Forelimb muscle (tissue), 1 donor: ENCODE data around the gene ETFA. TPM values are rescaled to one million over a fixed set of nuclear protein-coding genes. Genes with fewer than 3 reads are reported as not detected.

Experiments
- DNase-seq: peaks from one replicate; pipeline ENCODE4 v3.0.0-alpha.2; 2013; ENCODE audit warnings: low read depth
- polyA plus RNA-seq: library from polyadenylated mRNA; unstranded; fragments of 120-200 nt; gene quantifications from one replicate; pipeline ENCODE4 v1.2.1, GENCODE V29; 2013; ENCODE audit not compliant: insufficient read length

ETFA gene
- polyA plus RNA-seq, 1 donor: 113 TPM

DNA sequence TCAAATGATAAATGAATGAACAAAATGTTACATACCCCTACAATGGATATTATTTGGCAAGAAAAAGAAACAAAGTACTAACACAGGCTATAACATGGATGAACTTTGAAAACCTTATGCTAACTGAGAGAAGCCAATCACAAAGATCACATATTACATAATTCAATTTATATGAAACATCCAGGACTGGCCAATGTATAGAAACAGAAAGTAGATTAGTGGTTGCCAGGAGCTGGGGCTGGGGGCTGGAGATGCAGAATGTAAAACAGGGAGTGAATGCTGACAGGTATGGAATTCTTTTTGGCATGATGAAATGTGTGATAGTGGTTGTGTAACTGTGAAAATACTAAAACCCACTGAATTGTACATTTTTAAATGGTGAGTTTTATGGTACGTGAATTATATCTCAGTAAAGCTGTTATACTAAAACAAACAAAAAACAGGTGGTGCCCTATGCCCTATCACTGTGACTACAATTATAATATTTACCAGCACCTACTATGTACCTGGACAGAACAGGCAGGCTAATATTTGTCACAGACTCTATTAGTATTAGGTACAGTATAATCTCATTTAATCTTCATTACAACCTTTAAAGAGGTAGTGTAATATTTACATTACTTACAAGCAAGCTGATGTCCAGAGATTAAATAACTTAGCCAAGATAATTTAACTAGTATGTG is 90.0 kb downstream of the ETFA start:
- no peak for DNase-seq

DNA sequence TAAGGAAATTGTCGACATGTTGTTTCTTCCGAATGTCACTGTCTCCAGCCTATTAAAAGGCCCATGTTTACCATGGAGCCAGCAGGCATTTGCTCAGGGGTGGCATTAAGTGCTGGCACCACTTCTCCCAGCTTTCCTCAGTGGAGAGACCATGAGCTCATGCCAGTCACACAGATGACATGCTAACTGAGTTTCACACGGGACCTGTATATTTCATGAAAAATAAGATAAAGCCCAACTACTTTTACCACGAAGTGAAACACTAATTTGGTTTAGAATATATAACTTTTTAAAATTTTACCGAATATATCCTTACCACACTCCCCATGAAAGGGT is 93.4 kb downstream of the ETFA start:
- no peak for DNase-seq

DNA sequence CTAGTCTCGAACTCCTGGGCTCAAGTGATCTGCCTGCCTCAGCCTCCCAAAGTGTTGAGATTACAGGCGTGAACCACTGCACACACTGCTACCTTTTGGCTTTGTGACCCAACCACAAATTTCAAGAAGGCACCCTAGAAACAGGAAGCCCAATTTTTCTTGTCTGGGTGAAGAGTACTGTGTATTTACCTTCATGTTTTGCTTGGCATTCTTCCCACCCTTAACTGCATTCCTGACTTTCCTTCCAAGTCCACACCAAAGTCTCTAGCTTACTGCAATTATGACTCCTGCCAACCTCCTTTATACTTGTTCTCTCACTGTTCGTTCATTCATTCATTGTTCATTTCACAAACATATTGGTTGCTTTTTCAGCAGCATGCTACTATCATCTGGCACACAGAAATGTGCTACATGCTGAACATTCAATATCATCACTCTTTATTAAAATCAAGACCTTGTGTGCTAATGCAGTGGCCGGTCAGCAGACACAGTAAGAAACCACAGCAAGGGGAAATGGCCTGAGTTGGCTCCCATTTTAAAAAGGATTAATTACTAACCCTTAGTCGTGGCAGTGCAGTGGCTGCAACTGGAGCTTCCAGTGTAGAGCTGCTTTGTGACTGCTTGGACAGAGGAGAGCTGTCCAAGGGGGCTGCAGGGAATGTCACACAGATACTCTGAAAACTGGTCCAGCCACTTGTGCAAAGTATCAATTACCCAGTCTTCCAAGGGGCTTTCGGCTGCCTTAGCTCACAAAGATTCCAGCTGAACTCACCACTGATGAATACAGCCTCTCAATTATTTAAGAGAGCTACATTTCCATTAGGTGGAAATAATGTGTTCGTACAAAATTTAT is 94.0 kb downstream of the ETFA start:
- DNase-seq: no peak

DNA sequence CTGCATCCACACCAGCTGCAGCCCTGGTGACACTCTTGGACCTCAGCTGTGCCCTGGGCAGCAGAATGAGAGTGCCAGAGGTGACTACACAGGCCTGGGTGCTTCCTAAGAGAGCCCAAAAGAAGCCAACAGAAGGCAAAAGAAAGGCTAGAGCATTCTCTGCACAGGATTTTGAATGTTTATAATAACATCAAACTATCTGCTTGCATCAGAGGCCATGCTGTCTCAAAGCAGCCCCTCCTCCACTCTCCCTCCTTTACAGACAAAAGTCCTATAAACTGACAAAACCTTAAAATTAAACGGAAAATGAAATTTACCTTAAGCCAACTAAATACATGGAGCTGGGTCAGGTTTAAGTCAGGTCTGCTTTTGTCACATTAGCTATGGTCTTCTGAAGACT is 95.6 kb downstream of the ETFA start:
- no peak for DNase-seq

DNA sequence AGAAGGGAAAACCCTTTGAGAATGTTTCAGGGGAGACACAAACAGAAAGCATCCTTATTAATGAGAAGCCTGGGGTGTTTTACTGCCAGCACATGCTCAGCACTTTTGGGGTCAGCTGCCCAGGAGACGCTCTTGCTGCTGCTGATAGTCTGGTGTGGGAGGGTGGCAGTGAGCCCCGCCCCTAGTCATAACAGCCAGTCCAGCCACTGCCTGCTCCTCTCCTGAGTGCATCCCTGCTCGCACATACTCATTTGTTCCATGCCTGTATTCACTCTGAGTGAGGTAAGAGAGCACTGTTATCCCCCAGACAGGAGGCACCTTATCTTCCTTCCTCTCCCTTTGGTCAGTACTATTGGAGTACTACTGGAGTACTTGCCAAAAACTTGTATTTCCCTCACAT is 101.3 kb downstream of the ETFA start:
- no peak for DNase-seq

DNA sequence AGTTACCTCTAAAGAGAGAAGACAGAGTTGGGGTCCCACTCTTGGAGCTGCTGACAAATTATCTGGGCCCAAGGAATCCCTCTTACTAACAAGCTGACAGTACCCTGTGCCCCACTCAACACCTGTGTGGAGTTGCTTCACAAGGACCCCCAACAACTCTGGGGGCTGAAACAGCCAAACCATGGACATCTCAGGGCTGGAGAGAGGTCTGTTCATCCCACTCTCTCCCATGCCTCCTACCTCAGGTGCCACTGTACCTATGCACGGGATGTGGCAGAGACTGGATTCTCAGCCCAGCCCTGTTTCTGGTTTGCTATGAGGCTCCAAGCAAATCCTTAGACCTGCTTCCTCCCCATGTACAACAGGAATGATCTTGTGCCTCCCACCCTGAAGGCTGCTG is 101.7 kb downstream of the ETFA start:
- DNase-seq: no peak

DNA sequence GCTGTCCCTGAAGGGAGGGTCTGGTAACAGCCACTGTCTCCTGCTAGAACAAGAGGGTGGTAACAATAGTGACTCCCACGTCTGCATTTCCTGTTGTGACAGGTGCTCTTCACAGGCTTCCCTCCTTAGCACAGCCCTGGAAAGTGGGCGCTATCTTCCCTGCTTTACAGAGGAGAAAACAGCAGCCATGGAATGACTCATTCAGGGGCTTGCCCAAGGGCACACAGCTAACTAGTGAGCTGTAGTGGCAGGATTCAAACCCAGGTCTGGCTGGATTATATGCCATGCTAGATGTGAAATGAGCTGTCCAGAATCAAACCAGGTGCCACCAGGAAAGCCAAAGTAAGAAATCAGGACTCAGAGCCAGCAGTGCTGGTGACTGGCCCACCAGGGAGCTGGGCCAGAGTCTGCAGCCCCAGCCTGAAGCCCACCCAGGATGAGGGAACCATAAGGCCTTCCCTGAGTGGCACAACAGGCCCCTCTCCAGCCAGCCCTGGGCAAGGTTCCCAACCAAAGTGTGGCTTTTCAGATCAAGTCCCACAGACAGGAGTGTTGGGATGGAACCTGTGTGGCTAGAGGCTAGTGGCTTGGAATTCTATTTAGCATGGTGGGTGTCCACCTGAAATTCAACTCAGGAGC is 102.4 kb downstream of the ETFA start:
- DNase-seq: no peak

DNA sequence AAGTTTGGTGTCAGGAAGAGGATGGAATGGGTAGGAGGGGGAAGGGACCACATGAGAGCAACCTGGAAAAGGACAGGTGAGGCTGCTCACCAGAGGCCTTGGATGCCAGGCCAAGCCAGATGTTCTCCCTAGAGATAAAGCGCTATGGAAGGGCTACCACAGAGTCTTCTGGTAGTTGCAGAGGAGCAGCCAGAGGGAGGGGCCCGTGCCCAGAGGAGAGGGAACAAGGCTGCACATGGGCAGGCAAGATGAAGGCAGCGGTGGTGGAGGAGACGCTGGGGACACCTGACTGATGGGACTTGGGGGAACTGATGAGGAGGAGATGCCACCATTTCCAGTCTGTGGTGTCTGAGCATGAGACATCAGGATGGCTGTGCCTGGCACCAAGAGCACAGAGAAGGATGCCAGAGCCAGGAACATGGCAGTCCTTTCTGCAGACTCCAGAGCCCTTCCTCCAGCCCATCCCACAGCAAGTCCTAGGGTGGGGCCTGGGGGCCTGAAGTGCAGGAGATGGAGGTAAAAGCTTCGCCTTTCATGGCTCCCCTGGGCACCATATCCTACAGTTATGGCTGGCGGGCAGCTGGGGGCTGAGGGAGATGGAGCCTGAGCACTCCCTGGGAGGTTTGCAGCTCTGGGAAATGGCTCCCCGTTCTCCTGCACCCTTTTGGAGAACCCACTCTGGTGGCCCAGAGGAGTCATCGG is 103.0 kb downstream of the ETFA start:
- no peak for DNase-seq

DNA sequence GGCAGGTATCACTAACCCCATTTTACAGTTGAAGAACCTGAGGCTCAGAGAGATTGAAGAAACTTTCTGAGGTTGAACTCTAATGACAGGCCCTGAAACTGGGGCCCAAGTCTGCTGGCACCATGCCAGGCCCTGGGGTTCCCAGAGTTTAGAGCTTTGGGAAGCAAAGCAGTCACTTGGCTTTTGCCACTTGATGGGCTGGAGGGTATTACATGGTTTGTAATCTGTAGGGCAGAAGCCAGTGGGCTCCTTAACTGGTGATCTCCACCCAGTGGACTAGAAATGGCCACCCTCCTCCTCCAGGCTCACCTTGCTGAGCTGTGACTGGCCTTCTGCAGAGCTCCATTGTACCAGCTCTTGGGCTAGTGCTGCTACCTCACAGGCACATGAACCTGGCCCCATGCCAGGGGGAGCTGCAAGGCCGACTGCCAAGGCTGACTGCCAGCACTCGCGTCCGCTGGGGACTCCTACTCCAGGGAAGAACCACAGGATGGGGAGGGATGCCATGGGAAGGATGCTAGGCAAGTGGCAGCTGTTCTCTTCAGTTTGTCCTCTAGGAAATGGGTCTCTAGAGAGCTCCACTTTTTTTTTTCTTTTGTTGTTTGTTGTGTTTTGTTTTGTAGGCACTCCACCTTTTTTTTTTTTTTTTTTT is 104.8 kb downstream of the ETFA start:
- DNase-seq: no peak

DNA sequence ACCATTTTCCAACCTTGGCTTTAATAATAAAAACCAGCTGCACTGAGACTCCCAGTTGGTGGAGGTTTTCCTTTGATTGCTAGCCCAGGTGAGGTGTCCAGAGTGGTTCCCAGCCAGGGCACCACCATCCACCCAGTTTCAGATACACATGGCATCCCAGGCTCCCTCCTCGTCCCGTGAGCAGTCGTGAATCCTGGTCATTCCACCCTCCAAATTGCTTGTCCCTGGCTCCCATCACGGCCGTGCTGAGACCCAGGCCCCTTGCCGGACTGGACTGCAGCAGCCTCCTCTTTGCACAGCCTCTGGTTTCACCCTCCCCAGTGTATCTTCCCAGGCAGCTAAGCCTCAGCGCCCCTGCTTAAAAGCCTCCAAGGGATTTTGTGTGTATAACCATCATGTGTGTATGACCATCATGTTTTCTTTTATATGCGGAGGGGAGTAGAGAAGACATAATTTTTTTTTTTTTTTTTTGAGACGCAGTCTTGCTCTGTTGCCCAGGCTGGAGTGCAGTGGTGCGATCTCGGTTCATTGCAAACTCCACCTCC is 106.3 kb downstream of the ETFA start:
- no peak for DNase-seq

DNA sequence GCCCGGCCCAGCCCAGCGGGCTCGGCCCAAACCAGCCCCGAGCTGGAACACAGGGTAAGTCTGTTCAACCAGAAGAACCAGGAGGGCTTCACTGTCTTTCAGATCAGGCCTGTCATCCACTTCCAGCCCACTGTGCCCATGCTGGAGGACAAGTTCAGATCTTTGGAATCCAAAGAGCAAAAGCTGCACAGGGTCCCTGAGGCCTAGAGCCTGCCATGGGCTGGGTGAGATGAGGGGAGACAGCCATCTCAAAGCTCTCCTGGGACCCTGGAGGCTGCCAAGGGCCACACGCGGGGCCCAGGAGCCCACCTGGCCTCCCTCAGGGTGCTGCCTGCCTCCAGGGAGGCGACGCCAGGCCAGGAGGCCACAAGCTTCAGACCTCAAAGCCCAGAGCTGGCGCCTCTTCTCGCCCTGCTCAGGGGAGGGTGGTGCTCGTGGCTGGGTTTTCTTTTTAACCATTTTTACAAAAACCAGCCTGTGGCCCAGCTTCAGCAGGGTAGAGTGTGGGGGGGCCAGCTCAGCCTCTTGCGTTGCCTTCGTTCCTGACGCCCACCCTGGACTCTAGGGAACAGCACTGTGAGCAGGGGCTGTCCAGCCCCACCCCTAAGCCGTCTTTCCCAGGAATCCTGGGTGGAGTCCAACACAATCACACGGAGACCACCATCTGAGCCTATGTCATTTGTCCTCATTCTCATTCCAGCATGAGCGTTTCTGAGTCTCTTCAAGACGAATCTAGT is 107.0 kb downstream of the ETFA start:
- no peak for DNase-seq

DNA sequence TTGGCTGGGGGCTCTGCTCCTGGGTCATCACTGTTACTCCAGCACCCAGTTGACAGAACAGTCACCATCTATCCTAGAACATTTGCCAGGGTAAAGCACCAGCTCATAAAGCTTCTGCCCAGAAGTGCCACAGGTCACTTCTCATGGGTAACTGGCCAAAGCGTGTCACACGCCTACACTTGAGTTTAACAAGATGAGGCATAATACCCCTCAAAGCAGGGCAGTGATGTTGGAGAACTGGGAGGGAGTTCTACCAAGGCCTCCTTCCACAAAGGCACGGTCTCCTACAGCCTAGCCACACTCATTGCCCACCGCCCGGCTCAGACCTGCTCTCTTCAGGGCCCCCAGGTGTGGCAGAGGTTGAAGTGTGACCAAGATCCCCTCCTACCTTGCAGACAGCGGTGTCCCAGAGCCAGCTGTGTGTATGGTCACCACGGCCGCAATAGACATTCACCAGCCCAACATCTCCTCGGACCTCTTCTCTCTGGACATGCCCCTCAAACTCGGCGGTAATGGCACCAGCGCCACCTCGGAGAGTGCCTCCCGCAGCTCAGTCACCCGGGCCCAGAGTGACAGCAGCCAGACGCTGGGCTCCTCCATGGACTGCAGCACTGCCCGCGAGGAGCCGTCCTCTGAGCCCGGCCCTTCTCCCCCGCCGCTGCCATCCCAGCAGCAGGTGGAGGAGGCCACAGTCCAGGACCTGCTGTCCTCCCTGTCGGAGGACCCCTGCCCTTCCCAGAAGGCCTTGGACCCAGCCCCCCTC is 107.7 kb downstream of the ETFA start:
- DNase-seq: no peak

DNA sequence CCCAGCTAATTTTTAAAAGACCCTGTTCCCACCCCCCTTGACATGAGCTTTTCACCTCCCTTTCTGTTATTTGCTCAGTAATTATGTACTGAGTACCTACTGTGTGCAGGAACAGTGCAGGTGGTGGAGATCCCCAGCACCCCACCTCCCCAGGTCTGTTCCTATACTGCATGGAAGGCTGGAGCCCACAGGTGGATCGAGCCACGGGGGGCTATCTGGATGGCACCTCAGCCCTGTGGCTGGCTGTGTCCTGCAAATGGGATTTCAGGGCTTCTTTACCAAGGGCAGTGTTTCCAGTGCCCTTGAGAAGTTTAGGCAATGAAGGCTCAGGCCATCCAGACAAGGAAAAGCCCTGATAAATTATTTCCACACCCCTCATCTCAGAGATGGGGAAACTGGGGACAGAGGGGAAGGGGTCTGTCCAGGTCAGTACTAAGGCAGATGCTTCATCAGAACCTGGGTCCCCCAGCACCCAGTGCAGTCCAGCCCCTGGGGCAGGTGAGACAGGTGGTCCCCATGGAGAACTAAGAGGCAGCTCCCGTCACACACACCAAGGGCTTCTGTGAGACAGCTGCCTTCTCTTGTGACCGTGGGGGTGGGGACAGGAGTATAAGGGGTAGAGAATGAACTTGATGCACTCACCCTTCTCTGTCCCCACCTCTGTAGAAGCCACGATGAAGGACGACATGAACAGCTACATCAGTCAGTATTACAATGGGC is 109.6 kb downstream of the ETFA start:
- DNase-seq: no peak

DNA sequence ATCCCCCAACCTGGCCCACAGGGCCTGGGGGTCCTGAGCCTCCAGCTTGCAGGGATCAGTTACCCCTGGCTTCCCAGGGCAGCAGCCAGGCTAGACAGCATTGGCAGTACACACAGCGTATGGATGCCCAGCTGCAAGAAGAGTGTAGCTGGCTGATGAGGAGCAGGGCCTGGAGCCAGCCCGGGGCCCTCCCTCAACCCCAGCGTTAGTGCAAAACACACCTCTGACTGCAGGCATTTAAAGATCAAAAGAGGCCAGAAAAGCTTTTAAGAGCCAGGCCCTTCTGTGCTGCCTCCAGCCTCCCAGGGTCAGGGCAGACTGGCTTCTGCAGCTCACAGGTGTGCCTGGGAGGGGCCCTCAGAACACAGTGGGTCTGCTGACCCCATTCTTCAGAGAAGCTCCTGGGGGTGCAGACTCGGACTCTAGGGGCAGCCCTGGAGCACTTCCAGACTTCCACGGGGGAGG is 110.6 kb downstream of the ETFA start:
- DNase-seq: no peak

DNA sequence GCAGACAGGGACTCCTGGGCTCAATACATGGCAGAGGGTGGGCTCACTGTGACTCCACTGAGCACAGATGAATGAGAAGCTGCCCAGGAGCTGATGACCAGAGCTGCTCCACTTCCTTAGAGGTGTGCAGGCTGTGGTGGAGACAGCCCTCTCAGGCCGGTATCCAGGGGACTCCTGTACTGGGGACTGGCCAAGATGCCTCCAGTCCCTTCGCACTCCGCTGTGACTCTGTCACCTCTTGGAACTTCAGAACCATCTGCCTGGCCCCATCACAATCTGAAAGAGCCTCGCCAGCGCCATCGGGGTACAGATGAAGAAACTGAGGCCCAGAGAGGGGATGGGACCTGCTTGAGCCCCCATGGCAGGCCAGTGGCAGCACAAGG is 111.2 kb downstream of the ETFA start:
- DNase-seq: no peak

DNA sequence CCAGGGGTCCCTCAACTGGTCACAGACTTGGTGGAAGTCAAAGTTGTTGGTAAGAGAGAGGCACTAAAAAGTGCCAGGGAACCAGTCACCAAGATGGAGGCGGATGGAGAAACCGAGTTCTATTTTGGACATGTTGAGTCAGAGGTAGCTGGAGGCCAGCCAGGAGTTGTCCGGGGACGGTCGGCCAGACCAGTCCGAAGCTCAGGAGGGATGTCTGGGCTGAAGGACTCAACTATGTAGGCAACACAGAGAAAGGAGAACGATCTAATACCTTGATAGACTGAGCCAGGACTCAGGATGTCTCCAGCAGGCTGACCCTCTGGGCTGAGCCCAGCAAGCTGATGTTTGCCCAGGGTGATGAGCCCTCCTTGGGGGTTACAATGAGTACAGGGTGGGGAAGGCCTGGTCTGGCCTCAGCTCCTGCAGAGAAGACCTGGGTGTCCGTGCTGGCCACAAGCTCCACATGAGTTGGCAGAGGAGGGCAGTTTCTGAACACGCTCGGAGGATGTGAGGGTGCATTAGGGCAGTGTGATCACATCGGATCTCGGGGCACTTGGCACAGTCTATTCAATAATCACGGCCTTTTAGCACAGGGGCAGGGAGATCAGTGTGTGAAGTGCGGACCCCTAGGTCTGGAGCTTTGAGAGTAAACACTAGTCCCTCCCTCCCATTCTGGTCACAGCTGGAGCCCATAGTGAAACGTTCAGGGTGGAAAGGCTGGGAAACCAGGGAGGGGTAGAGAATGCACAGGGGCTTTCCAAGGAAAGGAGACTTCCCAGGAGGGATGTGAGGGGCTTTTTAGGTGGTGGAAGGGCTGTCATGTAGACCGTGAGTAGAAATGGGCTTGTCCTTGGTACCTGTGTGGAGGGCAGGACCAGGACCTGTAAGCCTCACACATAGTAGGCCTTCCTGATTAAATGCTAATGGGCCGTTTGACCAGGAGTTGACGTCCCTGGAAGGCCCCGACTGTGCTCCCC is 111.9 kb downstream of the ETFA start:
- no peak for DNase-seq

DNA sequence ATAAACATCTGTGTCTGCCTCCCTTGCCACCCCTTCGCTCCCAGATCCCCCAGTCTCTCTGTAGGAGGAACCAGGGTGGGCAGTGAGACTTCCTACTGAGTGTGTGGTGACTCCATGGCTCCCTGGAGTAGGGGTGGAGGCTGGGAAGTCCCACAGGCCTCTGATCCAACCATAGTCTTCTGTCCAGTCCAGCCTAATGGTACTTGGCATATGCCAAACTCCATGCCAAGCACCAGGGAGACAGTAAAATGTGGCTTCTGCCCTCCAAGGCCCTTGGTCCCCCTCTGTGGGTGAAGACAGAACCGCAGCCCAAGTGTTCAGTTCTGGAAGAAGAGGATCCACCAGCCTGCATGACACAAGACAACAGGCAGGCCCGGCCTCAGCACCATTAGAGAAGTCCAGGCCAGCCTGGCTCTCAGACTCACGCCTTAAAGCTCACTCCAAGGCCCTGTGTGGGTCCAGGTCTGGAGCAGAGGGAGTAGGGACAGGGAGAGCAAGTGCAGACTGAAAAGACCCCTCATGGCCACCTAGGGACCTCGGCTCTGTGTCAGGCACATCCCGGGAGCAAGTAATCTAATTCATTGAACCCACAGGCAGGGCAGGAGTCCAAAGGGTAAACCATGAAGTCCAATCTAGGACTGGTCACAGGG is 112.7 kb downstream of the ETFA start:
- no peak for DNase-seq
